Fibroblast of lung (primary cell): ENCODE results near the gene TSPAN9. TPM values are rescaled to one million over a fixed set of nuclear protein-coding genes. Genes with fewer than 3 reads are reported as not detected.

Source experiments
- DNase-seq, 2 donors: peaks; one replicate each; pipeline versions ENCODE4 v3.0.0 to v3.0.0-alpha.2; 2010; ENCODE audit warnings: low read depth in 2 of 2
- H2AFZ ChIP-seq: 2 replicates; pipeline ENCODE4 v1.5.1; 2012; ENCODE audit warnings: low read length, control low read depth, inconsistent platforms
- H3K27ac ChIP-seq: 2 replicates; pipeline ENCODE4 v1.5.1; 2011; ENCODE audit warnings: low read length, control low read depth; ENCODE audit not compliant: insufficient read depth
- H3K27me3 ChIP-seq: 2 replicates; pipeline ENCODE4 v1.5.1; 2011; ENCODE audit warnings: mild to moderate bottlenecking, low read length; ENCODE audit not compliant: control insufficient read depth, insufficient read depth
- H3K36me3 ChIP-seq: 2 replicates; pipeline ENCODE4 v1.5.1; 2011; ENCODE audit warnings: low read length; ENCODE audit not compliant: control insufficient read depth, insufficient read depth
- H3K4me1 ChIP-seq: 2 replicates; pipeline ENCODE4 v1.5.1; 2011; ENCODE audit warnings: low read length; ENCODE audit not compliant: control insufficient read depth, insufficient read depth; ENCODE audit errors: extremely low read depth
- H3K4me2 ChIP-seq: 2 replicates; pipeline ENCODE4 v1.5.1; 2011; ENCODE audit warnings: low read length, control low read depth; ENCODE audit not compliant: insufficient read depth; ENCODE audit errors: extremely low read depth
- H3K4me3 ChIP-seq, 4 experiments: fragments of 200-600 bp in 1 of 4; sonication (generic) in 1 of 4; replicated peaks in 1 of 4; 2 replicates each; pipeline ENCODE4 v1.5.1; 2011 to 2016; ENCODE audit warnings: low read length in 4 of 4, low read depth in 3 of 4, mild to moderate bottlenecking in 3 of 4, control low read depth in 2 of 4, inconsistent platforms in 1 of 4, mixed read lengths in 1 of 4; ENCODE audit not compliant: insufficient read depth in 1 of 4; ENCODE audit errors: control extremely low read depth in 1 of 4
- H3K79me2 ChIP-seq: 2 replicates; pipeline ENCODE4 v1.5.1; 2012; ENCODE audit warnings: mild to moderate bottlenecking, low read length, inconsistent platforms; ENCODE audit not compliant: control insufficient read depth, insufficient read depth
- H3K9ac ChIP-seq: 2 replicates; pipeline ENCODE4 v1.5.1; 2011; ENCODE audit warnings: mild to moderate bottlenecking, low read length, control low read depth; ENCODE audit not compliant: insufficient read depth
- H3K9me3 ChIP-seq: 2 replicates; pipeline ENCODE4 v1.5.1; 2012; ENCODE audit warnings: low read depth, low read length; ENCODE audit not compliant: control insufficient read depth, insufficient read depth
- H4K20me1 ChIP-seq: 2 replicates; pipeline ENCODE4 v1.5.1; 2011; ENCODE audit warnings: low read length; ENCODE audit not compliant: control insufficient read depth, insufficient read depth; ENCODE audit errors: extremely low read depth
- EZH2 ChIP-seq: IDR thresholded peaks from 2 replicates; pipeline ENCODE4 v1.5.1; 2012; ENCODE audit warnings: low read length, control low read depth, mild to moderate bottlenecking; ENCODE audit errors: missing control alignments
- polyA plus RNA-seq, 2 donors: library from polyadenylated mRNA; depleted of rRNA in 1 of 2; stranded (reverse) in 1 of 2; unstranded in 1 of 2; fragments of >200 nt; gene quantifications; 2 replicates each; pipeline ENCODE4 v1.2.1, GENCODE V29; 2011 to 2012; ENCODE audit warnings: missing spikeins in 1 of 2
- total RNA-seq: library from RNA; depleted of rRNA; stranded (reverse); fragments of >200 nt; gene quantifications from 2 replicates; pipeline ENCODE4 v1.2.1, GENCODE V29; 2014
- TF ChIP-seq, protein P1 (sequence below), 2 donors: IDR thresholded peaks in 1 of 2; conservative IDR thresholded peaks in 1 of 2; 1 replicate in 1 of 2; 2 replicates in 1 of 2; pipeline ENCODE4 v1.5.1; 2011 to 2012; ENCODE audit warnings: low read length in 2 of 2, control low read depth in 1 of 2, inconsistent platforms in 1 of 2, low read depth in 1 of 2, mild to moderate bottlenecking in 1 of 2

The TSPAN9 gene
- total and polyA plus RNA-seq, 2 donors (not counting 1 experiment from before 2014, with no cell fraction given), result 31.1 to 35.2 TPM

DNA sequence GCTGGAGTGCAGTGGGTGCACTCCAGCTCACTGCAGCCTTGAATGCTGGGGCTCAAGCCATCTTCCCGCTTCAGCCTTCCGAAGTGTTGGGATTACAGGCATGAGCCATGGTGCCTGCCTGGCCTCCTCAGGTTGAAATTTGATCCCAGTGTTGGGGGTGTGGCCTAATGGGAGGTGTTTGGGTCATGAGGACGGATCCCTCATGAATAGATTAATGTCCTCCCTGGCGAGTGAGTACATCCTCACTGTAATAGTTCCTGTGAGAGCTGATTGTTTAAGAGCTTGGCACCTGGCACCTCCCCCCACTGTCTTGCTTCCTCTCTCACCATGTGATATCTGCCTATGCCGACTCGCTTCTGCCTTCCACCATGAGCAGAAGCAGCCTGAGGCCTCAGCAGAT is 84.7 kb downstream of the TSPAN9 start:
- no peak overlapping the region for H3K9ac ChIP-seq
- no peak overlapping the region for H2AFZ ChIP-seq
- H3K4me3 ChIP-seq, result no peak overlapping the region
- no peaks in the 10 kb centered on the region for H4K20me1 ChIP-seq
- H3K4me2 ChIP-seq, result no peak overlapping the region
- no peaks in the 10 kb centered on the region for H3K9me3 ChIP-seq
- H3K4me1 ChIP-seq, result no peaks in the 10 kb centered on the region
- no peaks in the 10 kb centered on the region for H3K36me3 ChIP-seq
- DNase-seq, result no peak
- H3K27me3 ChIP-seq, result no peaks in the 10 kb centered on the region
- no peaks in the 10 kb centered on the region for H3K79me2 ChIP-seq
- no peak overlapping the region for H3K27ac ChIP-seq
- no peak for TF ChIP-seq EZH2
- TF ChIP-seq, protein P1, sequence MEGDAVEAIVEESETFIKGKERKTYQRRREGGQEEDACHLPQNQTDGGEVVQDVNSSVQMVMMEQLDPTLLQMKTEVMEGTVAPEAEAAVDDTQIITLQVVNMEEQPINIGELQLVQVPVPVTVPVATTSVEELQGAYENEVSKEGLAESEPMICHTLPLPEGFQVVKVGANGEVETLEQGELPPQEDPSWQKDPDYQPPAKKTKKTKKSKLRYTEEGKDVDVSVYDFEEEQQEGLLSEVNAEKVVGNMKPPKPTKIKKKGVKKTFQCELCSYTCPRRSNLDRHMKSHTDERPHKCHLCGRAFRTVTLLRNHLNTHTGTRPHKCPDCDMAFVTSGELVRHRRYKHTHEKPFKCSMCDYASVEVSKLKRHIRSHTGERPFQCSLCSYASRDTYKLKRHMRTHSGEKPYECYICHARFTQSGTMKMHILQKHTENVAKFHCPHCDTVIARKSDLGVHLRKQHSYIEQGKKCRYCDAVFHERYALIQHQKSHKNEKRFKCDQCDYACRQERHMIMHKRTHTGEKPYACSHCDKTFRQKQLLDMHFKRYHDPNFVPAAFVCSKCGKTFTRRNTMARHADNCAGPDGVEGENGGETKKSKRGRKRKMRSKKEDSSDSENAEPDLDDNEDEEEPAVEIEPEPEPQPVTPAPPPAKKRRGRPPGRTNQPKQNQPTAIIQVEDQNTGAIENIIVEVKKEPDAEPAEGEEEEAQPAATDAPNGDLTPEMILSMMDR (conservative IDR thresholded peaks at IDR 0.05 in 1 of 2, IDR thresholded peaks at IDR 0.05 in 1 of 2; ENCODE audit: low read depth in 1 of 2, low read length in 2 of 2), result no peak

DNA sequence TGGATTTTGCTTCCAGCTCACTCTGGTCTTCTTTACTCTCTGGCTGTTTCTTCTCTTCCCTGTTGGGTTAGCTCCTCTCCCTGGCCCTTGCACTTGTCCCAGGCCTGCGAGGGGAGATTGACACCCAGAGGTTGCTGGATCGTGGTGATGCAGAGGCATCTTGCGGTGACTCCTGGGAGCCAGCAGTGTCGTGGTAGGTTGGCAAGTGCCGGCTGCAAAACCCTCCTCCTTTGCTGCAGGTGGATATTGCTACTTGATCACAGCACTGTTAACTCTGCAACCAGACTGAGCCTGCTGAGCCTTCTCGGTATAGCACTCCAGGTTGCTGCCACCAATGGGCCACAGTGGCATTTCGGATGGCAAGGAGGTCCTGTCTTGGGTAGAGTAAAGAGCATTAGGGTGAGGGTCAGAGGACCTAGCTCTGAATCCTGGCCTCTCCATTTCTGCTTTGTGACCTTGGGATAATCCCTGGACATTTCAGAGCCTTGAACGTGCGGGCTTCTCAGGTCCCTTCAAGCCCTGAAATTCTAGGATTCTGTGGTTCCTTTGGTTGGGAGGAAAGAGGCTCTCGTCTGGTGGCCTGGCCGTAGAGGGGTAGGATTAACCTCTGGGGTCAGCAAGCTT is 87.4 kb downstream of the TSPAN9 start:
- no peak overlapping the region for H3K27ac ChIP-seq
- H3K36me3 ChIP-seq, result no peaks in the 10 kb centered on the region
- no peak overlapping the region for H3K4me3 ChIP-seq
- no peaks in the 10 kb centered on the region for H3K27me3 ChIP-seq
- H2AFZ ChIP-seq, result no peak overlapping the region
- no peaks in the 10 kb centered on the region for H4K20me1 ChIP-seq
- H3K4me2 ChIP-seq, result no peak overlapping the region
- no peaks in the 10 kb centered on the region for H3K4me1 ChIP-seq
- H3K79me2 ChIP-seq, result no peaks in the 10 kb centered on the region
- no peak overlapping the region for H3K9ac ChIP-seq
- no peaks in the 10 kb centered on the region for H3K9me3 ChIP-seq
- TF ChIP-seq EZH2, result no peak
- TF ChIP-seq, protein P1 (conservative IDR thresholded peaks at IDR 0.05 in 1 of 2, IDR thresholded peaks at IDR 0.05 in 1 of 2; ENCODE audit: low read depth in 1 of 2, low read length in 2 of 2), result no peak
- no peak for DNase-seq

DNA sequence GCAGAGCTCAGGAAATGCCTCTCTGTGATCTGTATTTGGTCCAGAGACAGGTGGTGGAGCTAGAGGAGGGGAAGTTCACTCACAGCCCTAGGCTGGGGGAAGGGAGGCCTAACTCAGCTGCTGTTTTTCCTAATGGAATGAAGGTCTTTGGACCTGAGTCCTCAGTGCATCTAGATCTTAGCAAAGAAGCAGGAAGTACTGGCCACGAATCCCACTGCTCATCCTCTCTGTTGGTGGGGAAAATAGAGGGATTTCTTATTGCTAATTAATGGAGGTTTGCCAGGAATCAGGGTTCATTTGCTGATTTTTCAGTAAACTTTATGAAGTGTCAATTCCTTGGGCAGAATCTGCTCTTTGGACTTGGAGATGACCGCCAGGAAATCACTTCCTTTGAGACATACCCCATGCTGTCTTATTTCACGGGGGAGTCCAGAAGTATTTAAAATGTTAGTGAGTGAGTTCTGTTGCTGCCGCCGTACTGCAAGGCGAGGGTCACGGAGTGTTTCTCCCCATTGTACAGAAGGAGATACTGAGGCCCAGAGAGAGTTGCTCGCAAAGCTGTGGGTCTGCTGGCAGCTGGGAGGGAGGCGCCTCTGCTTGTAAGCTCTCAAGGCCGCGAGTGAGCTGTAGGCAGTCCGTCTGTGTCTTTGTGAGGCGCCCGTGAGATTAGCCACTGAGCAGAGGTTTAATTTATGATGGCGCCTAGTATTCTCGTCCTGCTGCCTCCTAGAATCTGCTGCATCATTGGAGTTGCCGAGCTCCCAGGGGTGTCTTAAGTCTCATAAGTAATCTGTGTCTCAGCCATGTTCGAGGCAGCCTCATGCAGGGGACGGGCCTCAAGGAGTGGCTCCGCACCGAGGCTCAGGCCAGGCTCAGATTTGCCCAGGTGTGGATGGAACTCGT is 88.2 kb downstream of the TSPAN9 start:
- no peak for TF ChIP-seq EZH2
- TF ChIP-seq, protein P1 (conservative IDR thresholded peaks at IDR 0.05 in 1 of 2, IDR thresholded peaks at IDR 0.05 in 1 of 2; ENCODE audit: low read depth in 1 of 2, low read length in 2 of 2), result no peak
- no peak for DNase-seq
- H3K9me3 ChIP-seq, result no peaks in the 10 kb centered on the region
- no peak overlapping the region for H3K27ac ChIP-seq
- peaks cover under 1% of the 10 kb centered on the region for H3K4me1 ChIP-seq
- H3K79me2 ChIP-seq, result no peaks in the 10 kb centered on the region
- H2AFZ ChIP-seq, result no peak overlapping the region
- H3K27me3 ChIP-seq, result no peaks in the 10 kb centered on the region
- H3K9ac ChIP-seq, result no peak overlapping the region
- H3K4me3 ChIP-seq, result no peak overlapping the region
- H4K20me1 ChIP-seq, result no peaks in the 10 kb centered on the region
- no peaks in the 10 kb centered on the region for H3K36me3 ChIP-seq
- no peak overlapping the region for H3K4me2 ChIP-seq
